ENCODE results near the gene RIOK1. TPM values are rescaled to one million over a fixed set of nuclear protein-coding genes. Genes with fewer than 3 reads are reported as not detected.

The RIOK1 gene
- total RNA-seq, 4 donors from 2014 or later: 13.6 to 22.6 (median 14.3) TPM

DNA sequence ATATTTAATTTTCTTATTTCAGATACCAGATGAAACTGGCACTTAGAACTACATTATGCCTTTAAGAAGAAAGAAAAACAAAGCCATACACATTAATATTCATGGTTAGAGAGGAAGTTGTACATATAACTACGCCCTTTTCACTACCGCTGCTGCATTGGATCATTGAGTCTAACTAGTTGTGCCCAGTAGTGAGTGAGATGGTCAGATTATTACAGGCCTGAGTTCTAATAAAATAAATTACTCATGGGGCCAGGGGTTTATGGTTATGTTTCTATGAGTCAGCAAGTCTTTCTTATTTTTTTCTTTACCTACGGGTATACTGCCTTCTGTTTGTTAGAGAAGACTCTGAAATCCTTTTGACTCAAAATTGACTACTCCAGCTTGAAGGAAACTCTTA lies 11.5 kb downstream of the RIOK1 start:
- DNase-seq: no peak
- ATAC-seq: no peak
- in situ Hi-C loops (cut with MboI; ENCODE audit: low sequenced_read_pairs in 4 of 4): no loop called here
- no peak overlapping the region for H3K27ac ChIP-seq
- no peak overlapping the region for H3K4me3 ChIP-seq
- H3K4me1 ChIP-seq: no peaks in the 10 kb centered on the region
- no peaks in the 10 kb centered on the region for H3K27me3 ChIP-seq
- no peak for TF ChIP-seq CTCF (IDR thresholded peaks at IDR 0.05 in 4 of 5, conservative IDR thresholded peaks at IDR 0.05 in 1 of 5)
- no peak for TF ChIP-seq POLR2A (IDR thresholded peaks at IDR 0.05)
- intact Hi-C loops (cut with DNase I; ENCODE audit: low total_unique reads): no loop called here
- H3K36me3 ChIP-seq: peaks cover 2 to 96% of the 10 kb centered on the region in 2 donors
- H3K9me3 ChIP-seq: no peaks in the 10 kb centered on the region

DNA sequence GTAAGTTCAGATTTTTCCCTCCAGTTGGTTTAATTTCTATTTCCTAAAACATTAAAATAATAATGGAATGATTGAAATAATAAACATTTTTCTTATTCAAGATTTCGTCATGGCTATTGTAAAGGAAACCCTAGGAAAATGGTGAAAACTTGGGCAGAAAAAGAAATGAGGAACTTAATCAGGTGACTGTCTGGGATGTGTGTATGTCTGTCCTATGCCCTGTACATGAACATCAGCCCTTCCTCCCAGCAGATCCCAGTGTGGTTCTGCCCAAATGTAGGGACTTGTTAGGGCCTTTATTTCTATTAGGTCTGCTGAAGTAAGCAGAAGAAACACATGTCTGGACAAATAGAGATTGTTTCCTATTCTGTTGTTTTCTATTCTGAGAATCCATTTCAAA lies 13.1 kb downstream of the RIOK1 start:
- Histone ChIP-seq H3K9me3 (no peaks in the 10 kb centered on the region), H3K4me3 (no peak overlapping the region), H3K4me1 (no peaks in the 10 kb centered on the region), H3K27me3 (no peaks in the 10 kb centered on the region), H3K27ac (no peak overlapping the region), H3K36me3 (peaks cover 7 to 95% of the 10 kb centered on the region in 2 donors)
- intact Hi-C loops (cut with DNase I; ENCODE audit: low total_unique reads) (no loop called here), in situ Hi-C loops (cut with MboI; ENCODE audit: low sequenced_read_pairs in 4 of 4) (no loop called here)
- TF ChIP-seq POLR2A (IDR thresholded peaks at IDR 0.05) (no peak), CTCF (IDR thresholded peaks at IDR 0.05 in 4 of 5, conservative IDR thresholded peaks at IDR 0.05 in 1 of 5) (no peak)
- no peak for DNase-seq
- ATAC-seq: no peak

- H3K4me1 ChIP-seq: no peaks in the 10 kb centered on the region
- H3K4me3 ChIP-seq: no peak overlapping the region
- no peak for ATAC-seq
- H3K27me3 ChIP-seq: no peaks in the 10 kb centered on the region
- peaks cover 7 to 93% of the 10 kb centered on the region in 2 donors for H3K36me3 ChIP-seq
- DNase-seq: no peak
- in situ Hi-C loops (cut with MboI; ENCODE audit: low sequenced_read_pairs in 4 of 4): no loop called here
- intact Hi-C loops (cut with DNase I; ENCODE audit: low total_unique reads): no loop called here
- TF ChIP-seq CTCF (IDR thresholded peaks at IDR 0.05 in 4 of 5, conservative IDR thresholded peaks at IDR 0.05 in 1 of 5) (no peak), POLR2A (IDR thresholded peaks at IDR 0.05) (no peak)
- H3K27ac ChIP-seq: no peak overlapping the region
- no peaks in the 10 kb centered on the region for H3K9me3 ChIP-seq
Measured at GRCh38 chr6:7404546-7404945, 14.9 kb downstream of the RIOK1 start.

- DNase-seq: no peak
Measured at GRCh38 chr6:7406743-7407142, 17.1 kb downstream of the RIOK1 start.

More at GRCh38 chr6:7406743-7407142, 17.1 kb downstream of the RIOK1 start:
- H3K27ac ChIP-seq: no peak overlapping the region
- in situ Hi-C loops (cut with MboI; ENCODE audit: low sequenced_read_pairs in 4 of 4) (no loop called here), intact Hi-C loops (cut with DNase I; ENCODE audit: low total_unique reads) (no loop called here)
- peaks cover 7 to 93% of the 10 kb centered on the region in 2 donors for H3K36me3 ChIP-seq
- no peaks in the 10 kb centered on the region for H3K4me1 ChIP-seq
- no peak for ATAC-seq
- no peak overlapping the region for H3K4me3 ChIP-seq
- TF ChIP-seq CTCF (IDR thresholded peaks at IDR 0.05 in 4 of 5, conservative IDR thresholded peaks at IDR 0.05 in 1 of 5) (no peak), POLR2A (IDR thresholded peaks at IDR 0.05) (no peak)
- H3K9me3 ChIP-seq: no peaks in the 10 kb centered on the region
- no peaks in the 10 kb centered on the region for H3K27me3 ChIP-seq
